K562 (cell line): Measurements from ENCODE around the gene TRIP11. TPM values are rescaled to one million over a fixed set of nuclear protein-coding genes. Genes with fewer than 3 reads are reported as not detected.

Source experiments
- ATAC-seq: fragments of 200-7000 bp; cut with Tn5 transposase; 3 replicates; pipeline ENCODE4 v1.9.1; 2020; ENCODE audit warnings: moderate library complexity
- BruUV-seq: library from RNA; stranded (reverse); fragments of 400-500 nt; replicated peaks from 2 replicates; lab custom pipeline; 2021; lab: Mats Ljungman, UMichigan
- CTCF ChIA-PET: fragments of 300-600 bp; formaldehyde crosslinking; extraction: SDS; loops from one replicate; lab custom pipeline; 2021; ENCODE audit warnings: low intra/inter-chr PET ratio; lab: Yijun Ruan, JAX
- POLR2A ChIA-PET: fragments of 300-600, 350-650 bp; sonication (Branson Sonifier 250); formaldehyde crosslinking; extraction: SDS; loops from one replicate; lab custom pipeline; 2021; ENCODE audit warnings: antibody characterized with exemption, inconsistent platforms; lab: Yijun Ruan, JAX
- DNase-seq, 4 experiments: peaks; one replicate each; pipeline versions ENCODE4 v3.0.0 to v3.0.0-alpha.2; 2011 to 2018; ENCODE audit warnings: low spot score in 3 of 4, mixed read lengths in 3 of 4; ENCODE audit errors: extremely low read depth in 1 of 4
- FAIRE-seq: peaks from 2 replicates; lab custom pipeline; 2011; peaks lifted over from hg19 to GRCh38; lab: Jason Lieb, UNC
- H2AFZ ChIP-seq: 2 replicates; pipeline ENCODE4 v1.6.0; 2011; ENCODE audit warnings: low read depth, low read length, control low read depth, inconsistent platforms
- H3K27ac ChIP-seq: fragments of 200-600 bp; 3 replicates; pipeline ENCODE4 v1.8.0; 2011; ENCODE audit warnings: low read depth, mild to moderate bottlenecking, control low read depth, inconsistent platforms, low read length, moderate library complexity, mixed read lengths; ENCODE audit errors: extremely low read depth
- H3K27me3 ChIP-seq, 2 experiments: fragments of 300-600 bp in 1 of 2; 2 replicates in 1 of 2; 3 replicates in 1 of 2; pipeline versions ENCODE4 v1.6.0 to v1.8.0; 2011; ENCODE audit warnings: inconsistent platforms in 2 of 2, low read length in 2 of 2, mild to moderate bottlenecking in 1 of 2, mixed read lengths in 1 of 2, moderate library complexity in 1 of 2; ENCODE audit not compliant: control insufficient read depth in 2 of 2, insufficient read depth in 2 of 2
- H3K36me3 ChIP-seq: fragments of 300-600 bp; 3 replicates; pipeline ENCODE4 v1.8.0; 2011; ENCODE audit warnings: mild to moderate bottlenecking, low read length, inconsistent platforms; ENCODE audit not compliant: control insufficient read depth, insufficient read depth
- H3K4me1 ChIP-seq, 2 experiments: fragments of 200-600 bp in 1 of 2; replicated peaks in 1 of 2; 2 replicates in 1 of 2; 3 replicates in 1 of 2; pipeline versions ENCODE4 v1.5.1 to v1.8.0; 2011; ENCODE audit warnings: inconsistent platforms in 2 of 2, low read length in 2 of 2, mild to moderate bottlenecking in 1 of 2, mixed read lengths in 1 of 2, moderate library complexity in 1 of 2; ENCODE audit not compliant: control insufficient read depth in 2 of 2, insufficient read depth in 2 of 2
- H3K4me2 ChIP-seq: 2 replicates; pipeline ENCODE4 v1.6.1; 2011; ENCODE audit warnings: low read length, control low read depth, inconsistent platforms, mixed read lengths; ENCODE audit not compliant: insufficient read depth
- H3K4me3 ChIP-seq: fragments of 200-600 bp; sonication (generic), shearing (Covaris generic); 2 replicates; pipeline ENCODE4 v1.5.1; 2016; ENCODE audit warnings: control low read depth, inconsistent platforms
- H3K79me2 ChIP-seq: fragments of 200-600 bp; 3 replicates; pipeline ENCODE4 v1.8.0; 2011; ENCODE audit warnings: low read length, inconsistent platforms; ENCODE audit not compliant: control insufficient read depth, insufficient read depth
- H3K9ac ChIP-seq, 2 experiments: 2 replicates each; pipeline versions ENCODE4 v1.6.0 to v1.6.1; 2011; ENCODE audit warnings: low read depth in 2 of 2, low read length in 2 of 2, control low read depth in 1 of 2, inconsistent platforms in 1 of 2, mild to moderate bottlenecking in 1 of 2, mixed read lengths in 1 of 2; ENCODE audit not compliant: insufficient read depth in 1 of 2
- H3K9me1 ChIP-seq: one replicate; pipeline ENCODE4 v1.6.0; 2011; ENCODE audit warnings: inconsistent platforms, mild to moderate bottlenecking, low read length, moderate library complexity; ENCODE audit not compliant: control insufficient read depth, insufficient read depth
- H3K9me3 ChIP-seq: replicated peaks from 2 replicates; pipeline ENCODE4 v1.5.1; 2011; ENCODE audit warnings: low read depth, low read length, inconsistent platforms; ENCODE audit not compliant: control insufficient read depth, insufficient read depth
- H4K20me1 ChIP-seq: replicated peaks from 2 replicates; pipeline ENCODE4 v1.6.1; 2011; ENCODE audit warnings: low read length, inconsistent platforms, mixed read lengths; ENCODE audit not compliant: control insufficient read depth, insufficient read depth
- CBX1 ChIP-seq: sonication (generic); IDR thresholded peaks from 2 replicates; pipeline ENCODE4 v1.6.1; 2016; ENCODE audit warnings: antibody characterized with exemption, low read depth, mild to moderate bottlenecking
- DIDO1 ChIP-seq: fragments of 450-650 bp; IDR thresholded peaks from 2 replicates; pipeline ENCODE4 v1.6.1; 2016; ENCODE audit warnings: low read depth, missing biosample characterization, missing genetic modification characterization
- FOXJ3 ChIP-seq: sonication (generic); formaldehyde crosslinking; IDR thresholded peaks from 2 replicates; pipeline ENCODE4 v1.4.0; 2020; ENCODE audit warnings: mild to moderate bottlenecking, missing genetic modification reagents
- MEF2A ChIP-seq: IDR thresholded peaks from 2 replicates; pipeline ENCODE4 v1.6.1; 2011; ENCODE audit warnings: low read depth, mild to moderate bottlenecking, low read length, moderate library complexity; ENCODE audit not compliant: control insufficient read depth
- RBM34 ChIP-seq: fragments of 200-400 bp; formaldehyde crosslinking; IDR thresholded peaks from 2 replicates; pipeline ENCODE4 v1.6.1; 2018; ENCODE audit warnings: low read length, borderline replicate concordance; ENCODE audit not compliant: insufficient read depth
- SRSF3 ChIP-seq: fragments of 200-400 bp; formaldehyde crosslinking; IDR thresholded peaks from 2 replicates; pipeline ENCODE4 v1.6.1; 2016; ENCODE audit warnings: mild to moderate bottlenecking, low read length, moderate library complexity; ENCODE audit not compliant: insufficient read depth
- ZBTB17 ChIP-seq: fragments of 450-650 bp; formaldehyde crosslinking; IDR thresholded peaks from 2 replicates; pipeline ENCODE4 v1.4.0; 2020; ENCODE audit warnings: mild to moderate bottlenecking
- WGBS: fragments of 100-300 bp; shearing (Covaris generic); methylation state at CpG from one replicate; pipeline ENCODE4 v1.1.6; 2016; ENCODE audit warnings: low coverage, mixed read lengths; ENCODE audit not compliant: insufficient coverage; ENCODE audit errors: missing lambda C conversion rate; 5-methylcytosine and 5-hydroxymethylcytosine counted together
- in situ Hi-C: fragments of 300-500 bp; cut with MboI; formaldehyde crosslinking; loops from 4 replicates; pipeline ENCODE4 v1.15.0; 2018; ENCODE audit warnings: inconsistent platforms, mixed read lengths
- intact Hi-C: fragments of 100-400 bp; cut with micrococcal nuclease; formaldehyde crosslinking; loops from 2 replicates; pipeline ENCODE4 v1.14.2; 2022
- polyA plus RNA-seq, 8 experiments: library from polyadenylated mRNA; depleted of rRNA in 4 of 8; stranded (reverse) in 5 of 8; unstranded in 3 of 8; fragments of >200 nt; fragmentation: Nextera tagmentation in 2 of 8; fragmentation: Illumina TruSeq in 1 of 8; extraction: Ambion mirVana in 2 of 8; extraction: Trizol in 1 of 8; gene quantifications; 2 replicates each; pipeline versions ENCODE4 v1.2.1 to v1.2.3, GENCODE V29; 2011 to 2014; ENCODE audit warnings: inconsistent platforms in 1 of 8, missing spikeins in 1 of 8
- total RNA-seq, 7 experiments: library from RNA; depleted of rRNA in 6 of 7; stranded (reverse); fragments of >200 nt in 6 of 7; fragmentation: Illumina TruSeq in 2 of 7; extraction: Trizol in 2 of 7; gene quantifications; 2 replicates each; pipeline versions ENCODE4 v1.2.1 to v1.2.3, GENCODE V29; 2011 to 2021; ENCODE audit warnings: low replicate concordance in 1 of 7
- TF ChIP-seq, protein P1 (sequence below): sonication (generic); formaldehyde crosslinking; IDR thresholded peaks from 2 replicates; pipeline ENCODE4 v1.8.1; 2023; ENCODE audit warnings: mild to moderate bottlenecking, missing genetic modification reagents
- TF ChIP-seq, protein P2 (sequence below): fragments of 450-650 bp; IDR thresholded peaks from 2 replicates; pipeline ENCODE4 v1.6.1; 2017; ENCODE audit warnings: antibody characterized with exemption
- TF ChIP-seq, protein P3 (sequence below): fragments of 250-450 bp; sonication (Bioruptor Pico); IDR thresholded peaks from 2 replicates; pipeline ENCODE4 v1.4.0; 2020; ENCODE audit warnings: mild to moderate bottlenecking, moderate library complexity, borderline replicate concordance

The TRIP11 gene
- total and polyA plus RNA-seq, 9 of the 15 experiments (the other 6 are each of a cell fraction or from before 2014, with no cell fraction given) = 4.0 to 20.0 (median 10.9) TPM

DNA sequence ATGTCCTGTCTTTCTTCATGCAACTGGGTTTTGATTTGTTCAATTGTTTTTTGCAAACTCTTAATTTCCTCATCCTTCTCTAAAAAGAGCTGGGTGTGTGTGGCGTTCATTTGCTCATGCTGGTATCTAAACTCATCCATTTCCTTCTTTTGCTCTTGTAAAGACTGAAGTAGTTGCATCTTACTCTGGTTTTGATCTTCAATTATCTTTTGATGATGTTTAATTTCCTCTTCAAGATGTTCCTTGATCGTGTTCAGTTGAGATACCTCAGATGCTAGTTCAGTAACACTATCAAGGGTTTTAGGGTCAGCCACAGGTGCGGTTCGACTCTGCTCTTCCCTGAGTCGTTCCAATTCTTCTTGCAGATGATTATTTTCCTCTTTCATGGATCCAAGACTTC lies 34.8 kb downstream of the TRIP11 start (continued):
- TF ChIP-seq, protein P1, sequence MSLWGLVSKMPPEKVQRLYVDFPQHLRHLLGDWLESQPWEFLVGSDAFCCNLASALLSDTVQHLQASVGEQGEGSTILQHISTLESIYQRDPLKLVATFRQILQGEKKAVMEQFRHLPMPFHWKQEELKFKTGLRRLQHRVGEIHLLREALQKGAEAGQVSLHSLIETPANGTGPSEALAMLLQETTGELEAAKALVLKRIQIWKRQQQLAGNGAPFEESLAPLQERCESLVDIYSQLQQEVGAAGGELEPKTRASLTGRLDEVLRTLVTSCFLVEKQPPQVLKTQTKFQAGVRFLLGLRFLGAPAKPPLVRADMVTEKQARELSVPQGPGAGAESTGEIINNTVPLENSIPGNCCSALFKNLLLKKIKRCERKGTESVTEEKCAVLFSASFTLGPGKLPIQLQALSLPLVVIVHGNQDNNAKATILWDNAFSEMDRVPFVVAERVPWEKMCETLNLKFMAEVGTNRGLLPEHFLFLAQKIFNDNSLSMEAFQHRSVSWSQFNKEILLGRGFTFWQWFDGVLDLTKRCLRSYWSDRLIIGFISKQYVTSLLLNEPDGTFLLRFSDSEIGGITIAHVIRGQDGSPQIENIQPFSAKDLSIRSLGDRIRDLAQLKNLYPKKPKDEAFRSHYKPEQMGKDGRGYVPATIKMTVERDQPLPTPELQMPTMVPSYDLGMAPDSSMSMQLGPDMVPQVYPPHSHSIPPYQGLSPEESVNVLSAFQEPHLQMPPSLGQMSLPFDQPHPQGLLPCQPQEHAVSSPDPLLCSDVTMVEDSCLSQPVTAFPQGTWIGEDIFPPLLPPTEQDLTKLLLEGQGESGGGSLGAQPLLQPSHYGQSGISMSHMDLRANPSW (CRISPR knock-in tag) = no peak
- TF ChIP-seq, protein P2, sequence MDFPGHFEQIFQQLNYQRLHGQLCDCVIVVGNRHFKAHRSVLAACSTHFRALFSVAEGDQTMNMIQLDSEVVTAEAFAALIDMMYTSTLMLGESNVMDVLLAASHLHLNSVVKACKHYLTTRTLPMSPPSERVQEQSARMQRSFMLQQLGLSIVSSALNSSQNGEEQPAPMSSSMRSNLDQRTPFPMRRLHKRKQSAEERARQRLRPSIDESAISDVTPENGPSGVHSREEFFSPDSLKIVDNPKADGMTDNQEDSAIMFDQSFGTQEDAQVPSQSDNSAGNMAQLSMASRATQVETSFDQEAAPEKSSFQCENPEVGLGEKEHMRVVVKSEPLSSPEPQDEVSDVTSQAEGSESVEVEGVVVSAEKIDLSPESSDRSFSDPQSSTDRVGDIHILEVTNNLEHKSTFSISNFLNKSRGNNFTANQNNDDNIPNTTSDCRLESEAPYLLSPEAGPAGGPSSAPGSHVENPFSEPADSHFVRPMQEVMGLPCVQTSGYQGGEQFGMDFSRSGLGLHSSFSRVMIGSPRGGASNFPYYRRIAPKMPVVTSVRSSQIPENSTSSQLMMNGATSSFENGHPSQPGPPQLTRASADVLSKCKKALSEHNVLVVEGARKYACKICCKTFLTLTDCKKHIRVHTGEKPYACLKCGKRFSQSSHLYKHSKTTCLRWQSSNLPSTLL = no peak
- TF ChIP-seq ZBTB17 (CRISPR knock-in tag) = no peak
- TF ChIP-seq, all 486 proteins: peak for 0

DNA sequence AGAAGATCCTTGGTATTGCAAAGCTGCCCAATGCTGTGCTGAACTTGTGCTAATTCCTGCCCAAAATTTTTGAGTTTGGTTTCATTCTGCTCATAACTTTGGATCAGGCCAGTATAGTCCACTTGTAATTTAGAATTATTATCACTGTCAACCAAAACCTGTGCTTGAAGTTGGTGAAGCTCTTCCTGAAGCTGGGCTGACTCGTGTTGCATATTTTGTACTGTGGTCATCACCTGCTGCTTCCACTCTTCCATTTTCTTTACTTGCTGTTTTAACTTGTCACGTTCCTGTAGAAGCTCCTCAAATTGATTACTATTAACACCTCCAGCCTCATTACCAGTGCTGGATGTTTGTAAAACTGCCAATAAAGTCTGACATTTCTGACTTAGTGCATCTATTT lies 35.8 kb downstream of the TRIP11 start:
- H3K9me3 ChIP-seq = no peaks in the 10 kb centered on the region
- peaks cover 37% of the 10 kb centered on the region; the same call in 2 of the 3 replicates for H3K36me3 ChIP-seq
- H3K79me2 ChIP-seq = no peaks in the 10 kb centered on the region
- H3K4me3 ChIP-seq = no peak overlapping the region
- H3K9ac ChIP-seq = no peak overlapping the region
- peaks cover 0 to 2% of the 10 kb centered on the region in 2 experiments; a peak in 2 of 5 replicates for H3K4me1 ChIP-seq
- no peak for ATAC-seq
- no TSS peak for BruUV-seq
- no peak overlapping the region for H3K4me2 ChIP-seq
- ChIA-PET CTCF (no interaction called here), POLR2A (no interaction called here)
- no peak for DNase-seq
- no peak overlapping the region for H3K27ac ChIP-seq
- intact Hi-C loops = no loop called here
- no peaks in the 10 kb centered on the region for H3K27me3 ChIP-seq
- H3K9me1 ChIP-seq = no peaks in the 10 kb centered on the region
- no peaks in the 10 kb centered on the region for H4K20me1 ChIP-seq
- in situ Hi-C loops = no loop called here
- no peak for FAIRE-seq
- no peak overlapping the region for H2AFZ ChIP-seq
- 43% methylated on average over 2 of the region's 2 CpGs for WGBS
- no peak for TF ChIP-seq DIDO1 (tag)
- TF ChIP-seq SRSF3 = no peak
- no peak for TF ChIP-seq RBM34
- TF ChIP-seq CBX1 = no peak
- TF ChIP-seq, protein P3, sequence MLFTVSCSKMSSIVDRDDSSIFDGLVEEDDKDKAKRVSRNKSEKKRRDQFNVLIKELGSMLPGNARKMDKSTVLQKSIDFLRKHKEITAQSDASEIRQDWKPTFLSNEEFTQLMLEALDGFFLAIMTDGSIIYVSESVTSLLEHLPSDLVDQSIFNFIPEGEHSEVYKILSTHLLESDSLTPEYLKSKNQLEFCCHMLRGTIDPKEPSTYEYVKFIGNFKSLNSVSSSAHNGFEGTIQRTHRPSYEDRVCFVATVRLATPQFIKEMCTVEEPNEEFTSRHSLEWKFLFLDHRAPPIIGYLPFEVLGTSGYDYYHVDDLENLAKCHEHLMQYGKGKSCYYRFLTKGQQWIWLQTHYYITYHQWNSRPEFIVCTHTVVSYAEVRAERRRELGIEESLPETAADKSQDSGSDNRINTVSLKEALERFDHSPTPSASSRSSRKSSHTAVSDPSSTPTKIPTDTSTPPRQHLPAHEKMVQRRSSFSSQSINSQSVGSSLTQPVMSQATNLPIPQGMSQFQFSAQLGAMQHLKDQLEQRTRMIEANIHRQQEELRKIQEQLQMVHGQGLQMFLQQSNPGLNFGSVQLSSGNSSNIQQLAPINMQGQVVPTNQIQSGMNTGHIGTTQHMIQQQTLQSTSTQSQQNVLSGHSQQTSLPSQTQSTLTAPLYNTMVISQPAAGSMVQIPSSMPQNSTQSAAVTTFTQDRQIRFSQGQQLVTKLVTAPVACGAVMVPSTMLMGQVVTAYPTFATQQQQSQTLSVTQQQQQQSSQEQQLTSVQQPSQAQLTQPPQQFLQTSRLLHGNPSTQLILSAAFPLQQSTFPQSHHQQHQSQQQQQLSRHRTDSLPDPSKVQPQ (CRISPR knock-in tag) = no peak
- no peak for TF ChIP-seq MEF2A
- no peak for TF ChIP-seq FOXJ3
